Ascending aorta (tissue), 2 donors: ENCODE data around the gene BAZ2B. TPM values are rescaled to one million over a fixed set of nuclear protein-coding genes. Genes with fewer than 3 reads are reported as not detected.

Source experiments
- DNase-seq, 2 donors: peaks; one replicate each; pipeline ENCODE4 v3.0.0-alpha.2; 2019; ENCODE audit warnings: low spot score in 2 of 2
- H3K27ac ChIP-seq, 2 donors: fragments of 200-600 bp; sonication (generic); one replicate each; pipeline ENCODE4 v1.5.1; 2016 to 2017; ENCODE audit warnings: mild to moderate bottlenecking in 1 of 2
- H3K27me3 ChIP-seq: fragments of 200-600 bp; sonication (generic); one replicate; pipeline ENCODE4 v1.5.1; 2017
- H3K36me3 ChIP-seq, 2 donors: fragments of 200-600 bp; sonication (generic); one replicate each; pipeline ENCODE4 v1.5.1; 2016
- H3K4me1 ChIP-seq, 2 donors: fragments of 200-600 bp; sonication (generic); one replicate each; pipeline ENCODE4 v1.5.1; 2016 to 2017; ENCODE audit warnings: mild to moderate bottlenecking in 1 of 2
- H3K4me3 ChIP-seq, 2 donors: fragments of 200-600 bp; sonication (generic); one replicate each; pipeline ENCODE4 v1.5.1; 2016 to 2017; ENCODE audit warnings: mild to moderate bottlenecking in 1 of 2
- H3K9me3 ChIP-seq, 2 donors: fragments of 200-600 bp; sonication (generic); one replicate each; pipeline ENCODE4 v1.5.1; 2016
- intact Hi-C: fragments of 100-400 bp; cut with DNase I; formaldehyde crosslinking; loops from one replicate; pipeline ENCODE4 v1.15.1; 2023
- total RNA-seq: library from RNA; depleted of rRNA; stranded (reverse); fragments of >200 nt; gene quantifications from one replicate; pipeline ENCODE4 v1.1.0, GENCODE V29; 2016
- TF ChIP-seq, protein P1 (sequence below), 3 experiments: fragments of 200-600 bp in 2 of 3; fragments of 450-650 bp in 1 of 3; sonication (generic) in 2 of 3; IDR thresholded peaks; one replicate each; pipeline ENCODE4 v1.5.1; 2016 to 2019; ENCODE audit warnings: antibody characterized with exemption in 3 of 3, mild to moderate bottlenecking in 1 of 3, moderate library complexity in 1 of 3

BAZ2B gene, protein sequence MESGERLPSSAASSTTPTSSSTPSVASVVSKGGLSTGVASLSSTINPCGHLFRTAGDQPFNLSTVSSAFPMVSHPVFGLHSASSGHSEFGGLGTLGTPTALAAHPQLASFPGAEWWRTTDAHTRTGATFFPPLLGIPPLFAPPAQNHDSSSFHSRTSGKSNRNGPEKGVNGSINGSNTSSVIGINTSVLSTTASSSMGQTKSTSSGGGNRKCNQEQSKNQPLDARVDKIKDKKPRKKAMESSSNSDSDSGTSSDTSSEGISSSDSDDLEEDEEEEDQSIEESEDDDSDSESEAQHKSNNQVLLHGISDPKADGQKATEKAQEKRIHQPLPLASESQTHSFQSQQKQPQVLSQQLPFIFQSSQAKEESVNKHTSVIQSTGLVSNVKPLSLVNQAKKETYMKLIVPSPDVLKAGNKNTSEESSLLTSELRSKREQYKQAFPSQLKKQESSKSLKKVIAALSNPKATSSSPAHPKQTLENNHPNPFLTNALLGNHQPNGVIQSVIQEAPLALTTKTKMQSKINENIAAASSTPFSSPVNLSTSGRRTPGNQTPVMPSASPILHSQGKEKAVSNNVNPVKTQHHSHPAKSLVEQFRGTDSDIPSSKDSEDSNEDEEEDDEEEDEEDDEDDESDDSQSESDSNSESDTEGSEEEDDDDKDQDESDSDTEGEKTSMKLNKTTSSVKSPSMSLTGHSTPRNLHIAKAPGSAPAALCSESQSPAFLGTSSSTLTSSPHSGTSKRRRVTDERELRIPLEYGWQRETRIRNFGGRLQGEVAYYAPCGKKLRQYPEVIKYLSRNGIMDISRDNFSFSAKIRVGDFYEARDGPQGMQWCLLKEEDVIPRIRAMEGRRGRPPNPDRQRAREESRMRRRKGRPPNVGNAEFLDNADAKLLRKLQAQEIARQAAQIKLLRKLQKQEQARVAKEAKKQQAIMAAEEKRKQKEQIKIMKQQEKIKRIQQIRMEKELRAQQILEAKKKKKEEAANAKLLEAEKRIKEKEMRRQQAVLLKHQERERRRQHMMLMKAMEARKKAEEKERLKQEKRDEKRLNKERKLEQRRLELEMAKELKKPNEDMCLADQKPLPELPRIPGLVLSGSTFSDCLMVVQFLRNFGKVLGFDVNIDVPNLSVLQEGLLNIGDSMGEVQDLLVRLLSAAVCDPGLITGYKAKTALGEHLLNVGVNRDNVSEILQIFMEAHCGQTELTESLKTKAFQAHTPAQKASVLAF (N-terminal part only)
- total RNA-seq: 30.8 TPM

DNA sequence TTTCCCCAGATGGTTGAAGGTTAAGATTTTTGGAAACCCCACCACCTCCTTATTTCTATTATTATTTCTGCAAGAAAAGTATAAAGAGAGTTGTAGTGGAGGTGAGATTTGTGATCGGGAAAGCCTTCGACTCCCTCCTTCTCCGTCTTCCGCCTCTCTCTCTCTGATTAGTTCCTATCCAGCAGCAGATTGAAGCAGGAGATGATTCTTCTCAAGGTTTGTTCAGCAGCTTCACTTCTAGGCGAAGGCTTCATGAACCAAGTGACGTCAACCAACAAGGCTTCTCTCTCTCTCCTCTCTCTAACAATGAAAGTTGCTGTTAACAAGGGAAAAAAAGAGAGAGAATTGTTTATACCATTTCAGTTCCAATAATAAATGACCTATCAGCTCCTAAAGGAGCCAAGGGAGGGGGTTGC is at the start of gene BAZ2B:
Gene BAZ2B (minus strand): TSS at position 263 of the 416 bp plus-strand sequence. CDS start 137,829 bp downstream, outside the sequence.
- TF ChIP-seq, protein P1, sequence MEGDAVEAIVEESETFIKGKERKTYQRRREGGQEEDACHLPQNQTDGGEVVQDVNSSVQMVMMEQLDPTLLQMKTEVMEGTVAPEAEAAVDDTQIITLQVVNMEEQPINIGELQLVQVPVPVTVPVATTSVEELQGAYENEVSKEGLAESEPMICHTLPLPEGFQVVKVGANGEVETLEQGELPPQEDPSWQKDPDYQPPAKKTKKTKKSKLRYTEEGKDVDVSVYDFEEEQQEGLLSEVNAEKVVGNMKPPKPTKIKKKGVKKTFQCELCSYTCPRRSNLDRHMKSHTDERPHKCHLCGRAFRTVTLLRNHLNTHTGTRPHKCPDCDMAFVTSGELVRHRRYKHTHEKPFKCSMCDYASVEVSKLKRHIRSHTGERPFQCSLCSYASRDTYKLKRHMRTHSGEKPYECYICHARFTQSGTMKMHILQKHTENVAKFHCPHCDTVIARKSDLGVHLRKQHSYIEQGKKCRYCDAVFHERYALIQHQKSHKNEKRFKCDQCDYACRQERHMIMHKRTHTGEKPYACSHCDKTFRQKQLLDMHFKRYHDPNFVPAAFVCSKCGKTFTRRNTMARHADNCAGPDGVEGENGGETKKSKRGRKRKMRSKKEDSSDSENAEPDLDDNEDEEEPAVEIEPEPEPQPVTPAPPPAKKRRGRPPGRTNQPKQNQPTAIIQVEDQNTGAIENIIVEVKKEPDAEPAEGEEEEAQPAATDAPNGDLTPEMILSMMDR (IDR thresholded peaks at IDR 0.05): no peak
- H3K27ac ChIP-seq: peak within 1 kb of the TSS; percentile 94 to 97
- intact Hi-C loops: loop anchor here (5.0 to 10.0 kb wide), 6 partner anchors 101 to 879 kb away; partner anchors contain the start of genes CD302, RBMS1, TANC1 and WDSUB1
- H3K4me3 ChIP-seq: peak within 1 kb of the TSS; percentile 77 to 81
- no peaks in the 10 kb centered on the region for H3K27me3 ChIP-seq
- H3K36me3 ChIP-seq: no peaks in the 10 kb centered on the region
- H3K4me1 ChIP-seq: peaks cover 2 to 10% of the 10 kb centered on the region in 2 donors
- no peak for DNase-seq
- H3K9me3 ChIP-seq: no peaks in the 10 kb centered on the region

DNA sequence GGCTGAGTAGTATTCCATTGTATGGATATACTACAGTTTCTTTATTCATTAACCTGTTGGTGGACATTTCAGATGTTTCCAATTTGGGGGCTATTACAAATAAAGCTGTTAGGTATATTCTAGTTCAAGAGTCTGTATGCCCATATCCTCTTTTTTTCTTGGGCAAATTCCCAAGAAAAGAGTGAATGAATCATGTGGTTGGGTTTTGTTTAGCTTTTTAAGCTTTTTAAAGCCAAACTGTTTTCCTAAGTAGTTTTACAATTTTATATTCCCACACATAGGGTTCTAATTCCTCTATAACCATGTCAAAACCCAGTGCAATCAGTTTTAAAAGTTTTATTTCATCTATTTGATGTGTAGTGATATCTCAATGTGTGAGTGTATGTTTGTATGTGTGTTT is 44.9 kb upstream of the BAZ2B start:
- Histone ChIP-seq H3K27ac (no peak overlapping the region), H3K27me3 (no peaks in the 10 kb centered on the region), H3K4me3 (no peak overlapping the region), H3K4me1 (no peaks in the 10 kb centered on the region), H3K9me3 (no peaks in the 10 kb centered on the region), H3K36me3 (no peaks in the 10 kb centered on the region)
- intact Hi-C loops: no loop called here
- TF ChIP-seq, protein P1 (IDR thresholded peaks at IDR 0.05): no peak
- no peak for DNase-seq

DNA sequence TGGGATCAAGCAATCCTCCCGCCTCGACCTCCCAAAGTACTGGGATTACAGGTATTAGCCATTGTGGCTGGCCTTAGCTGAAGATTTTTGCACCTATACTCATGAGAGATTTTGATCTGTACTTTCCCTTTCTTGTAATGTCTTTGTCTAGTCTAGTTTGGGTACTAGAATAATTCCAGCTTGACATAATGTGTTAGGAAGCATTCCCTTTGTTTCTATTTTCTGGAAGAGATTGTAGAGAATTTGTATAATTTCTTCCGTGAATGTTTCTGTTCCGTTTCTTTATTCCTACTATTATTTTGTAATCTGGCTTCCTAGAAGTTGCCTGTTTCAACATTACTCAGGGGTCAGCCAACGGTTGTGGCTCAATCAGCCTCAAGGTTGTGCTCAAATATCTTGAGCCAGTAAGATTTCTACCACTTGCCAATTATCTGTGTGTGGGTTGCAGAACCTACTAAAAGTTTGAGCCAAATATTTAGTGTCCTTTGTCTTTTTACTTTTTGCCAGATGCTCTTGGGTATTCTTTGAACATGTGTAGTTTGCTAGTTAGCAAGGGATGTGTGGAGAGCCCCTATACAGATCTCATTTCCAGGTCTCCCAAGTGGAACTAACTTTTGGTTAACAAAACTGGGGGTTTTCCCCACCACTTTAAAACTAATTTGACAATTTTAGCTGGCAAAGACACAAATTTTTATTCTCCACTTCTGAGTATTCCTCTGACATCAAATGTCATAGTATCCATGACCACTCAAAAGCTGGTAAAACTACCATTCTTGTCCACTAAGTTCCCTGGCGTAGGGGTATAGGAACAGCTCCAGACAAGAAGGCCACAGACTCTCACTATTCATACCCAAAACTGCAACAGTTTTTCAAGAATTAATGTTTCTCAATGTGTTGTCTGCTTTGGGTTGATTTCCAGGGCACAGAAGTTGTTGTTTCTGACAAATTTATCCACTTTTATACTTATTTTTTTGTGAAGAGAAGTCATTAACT is 42.8 kb upstream of the BAZ2B start:
- DNase-seq: no peak
- no peaks in the 10 kb centered on the region for H3K27me3 ChIP-seq
- TF ChIP-seq, protein P1 (IDR thresholded peaks at IDR 0.05): no peak
- H3K9me3 ChIP-seq: peaks cover 0 to 13% of the 10 kb centered on the region in 2 donors
- H3K36me3 ChIP-seq: no peaks in the 10 kb centered on the region
- H3K4me1 ChIP-seq: no peaks in the 10 kb centered on the region
- intact Hi-C loops: no loop called here
- H3K4me3 ChIP-seq: no peak overlapping the region
- H3K27ac ChIP-seq: no peak overlapping the region

DNA sequence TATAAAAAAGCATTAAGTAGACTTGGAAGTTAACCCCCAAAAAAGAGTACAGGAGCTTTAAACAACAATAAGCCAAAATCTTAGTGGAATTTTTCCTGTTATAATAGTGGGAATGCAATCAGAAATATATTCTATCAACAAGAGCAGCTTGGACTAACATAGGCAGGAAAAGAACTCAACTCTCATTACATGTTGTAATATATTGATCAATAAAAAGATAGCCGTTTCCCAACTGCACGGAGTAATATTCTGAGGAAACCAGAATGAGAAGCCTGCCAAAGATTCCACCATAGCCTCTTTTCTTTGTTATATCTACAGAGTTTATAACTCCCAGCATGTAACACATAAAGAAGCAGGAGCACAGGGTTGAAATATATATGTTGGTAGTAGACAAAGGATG is 37.6 kb upstream of the BAZ2B start:
- intact Hi-C loops: no loop called here
- TF ChIP-seq, protein P1 (IDR thresholded peaks at IDR 0.05): no peak
- Histone ChIP-seq H3K9me3 (peaks cover 0 to 13% of the 10 kb centered on the region in 2 donors), H3K4me3 (no peak overlapping the region), H3K27me3 (no peaks in the 10 kb centered on the region), H3K27ac (no peak overlapping the region), H3K4me1 (no peaks in the 10 kb centered on the region), H3K36me3 (no peaks in the 10 kb centered on the region)
- no peak for DNase-seq
